HG02571 (cell line): ENCODE data around the gene DMXL2.

Experiments used
- ATAC-seq: cut with Tn5 transposase; IDR thresholded peaks from one replicate; pipeline ENCODE4 v1.9.1; 2021; ENCODE audit warnings: mild to moderate bottlenecking, moderate library complexity; ENCODE audit not compliant: unreplicated experiment

DMXL2 gene

GRCh38 chr15:51414256-51414860 lies 208.2 kb downstream of the DMXL2 start:
- ATAC-seq = no peak

GRCh38 chr15:51405693-51406523 lies 216.7 kb downstream of the DMXL2 start:
- ATAC-seq = no peak

- ATAC-seq = no peak
Measured at GRCh38 chr15:51403946-51404695, 218.4 kb downstream of the DMXL2 start.

- no peak for ATAC-seq
Measured at GRCh38 chr15:51403072-51403878, 219.3 kb downstream of the DMXL2 start.

- ATAC-seq = no peak
Measured at GRCh38 chr15:51401872-51402517, 220.6 kb downstream of the DMXL2 start.

- no peak for ATAC-seq
Measured at GRCh38 chr15:51401051-51401780, 221.4 kb downstream of the DMXL2 start.

GRCh38 chr15:51398626-51399025 lies 223.9 kb downstream of the DMXL2 start:
- no peak for ATAC-seq
